Measurements from ENCODE around the gene PSME3.
A peak's percentile ranks its signal among the peaks of the same experiment; 100 is the strongest.

The PSME3 gene

DNA sequence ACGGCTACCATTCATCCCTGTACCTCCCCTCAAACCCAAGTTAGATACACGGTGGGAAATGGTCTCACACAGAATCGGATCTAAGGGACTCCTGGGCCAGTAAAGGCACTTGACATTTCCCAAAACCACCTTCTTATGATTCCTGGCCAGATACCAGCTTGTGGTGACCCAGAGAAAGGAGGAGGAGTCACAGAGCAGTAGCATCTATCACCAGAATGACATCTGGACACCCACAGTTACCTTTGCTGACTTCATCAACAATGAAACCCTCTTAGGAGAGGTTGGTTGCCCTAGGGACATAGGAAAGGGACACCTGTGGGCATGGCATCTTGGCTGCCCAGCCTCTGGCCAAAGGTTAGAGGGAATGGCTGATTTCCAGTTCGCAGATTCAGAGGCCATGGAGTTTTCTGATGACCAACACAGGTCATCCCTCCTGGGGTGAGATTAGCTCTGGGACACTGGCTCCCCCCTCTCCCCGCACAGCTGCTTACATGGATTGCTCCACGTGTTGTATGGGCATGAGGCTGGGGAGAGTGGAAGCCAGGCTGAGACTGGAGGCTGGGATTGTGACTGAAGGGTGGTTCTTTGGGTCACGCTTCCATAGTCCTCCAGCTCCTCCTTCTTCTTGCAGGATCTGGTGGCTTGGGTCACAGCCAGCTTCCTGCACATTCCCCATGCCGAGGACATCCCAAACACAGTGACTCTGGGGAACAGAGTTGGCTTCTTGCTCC is 16.4 kb downstream of the PSME3 start:
- no peak for TF ChIP-seq TAF1 (IDR thresholded peaks at IDR 0.05; ENCODE audit: low read depth)
- TF ChIP-seq, protein P1, sequence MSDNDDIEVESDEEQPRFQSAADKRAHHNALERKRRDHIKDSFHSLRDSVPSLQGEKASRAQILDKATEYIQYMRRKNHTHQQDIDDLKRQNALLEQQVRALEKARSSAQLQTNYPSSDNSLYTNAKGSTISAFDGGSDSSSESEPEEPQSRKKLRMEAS (IDR thresholded peaks at IDR 0.05): peak; percentile 58; the same call in 1 of the 2 replicates
- TF ChIP-seq NFIC (IDR thresholded peaks at IDR 0.05): 0 out of 2 replicates have a peak, but pooled peaks have one; percentile 14

DNA sequence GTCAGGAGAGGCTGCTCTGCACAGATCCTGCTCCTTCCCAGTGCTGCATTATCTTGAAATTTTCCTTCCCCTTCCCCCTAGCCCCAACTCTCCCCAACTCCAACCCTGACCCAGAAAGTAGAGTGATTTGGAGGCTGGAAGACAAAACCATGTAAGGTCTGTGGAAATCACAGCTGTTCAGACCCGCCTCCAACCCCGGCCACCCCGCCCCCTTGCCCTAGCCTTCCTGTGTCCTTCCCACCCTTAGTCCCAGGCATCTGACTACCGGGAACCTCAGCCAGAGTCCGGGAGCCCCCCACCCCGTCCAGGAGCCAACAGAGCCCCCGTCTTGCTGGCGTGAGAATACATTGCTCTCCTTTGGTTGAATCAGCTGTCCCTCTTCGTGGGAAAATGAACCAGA is 17.8 kb downstream of the PSME3 start, which contains the start of gene AOC3:
Gene AOC3 (plus strand): TSS at position 246 of the 400 bp plus-strand sequence. CDS start 145 bp downstream, at position 391.
- TF ChIP-seq, protein P2, sequence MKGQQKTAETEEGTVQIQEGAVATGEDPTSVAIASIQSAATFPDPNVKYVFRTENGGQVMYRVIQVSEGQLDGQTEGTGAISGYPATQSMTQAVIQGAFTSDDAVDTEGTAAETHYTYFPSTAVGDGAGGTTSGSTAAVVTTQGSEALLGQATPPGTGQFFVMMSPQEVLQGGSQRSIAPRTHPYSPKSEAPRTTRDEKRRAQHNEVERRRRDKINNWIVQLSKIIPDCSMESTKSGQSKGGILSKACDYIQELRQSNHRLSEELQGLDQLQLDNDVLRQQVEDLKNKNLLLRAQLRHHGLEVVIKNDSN (IDR thresholded peaks at IDR 0.05): no peak
- TF ChIP-seq EGR1 (IDR thresholded peaks at IDR 0.05) (no peak), TCF12 (IDR thresholded peaks at IDR 0.05; ENCODE audit: low read depth) (no peak)

DNA sequence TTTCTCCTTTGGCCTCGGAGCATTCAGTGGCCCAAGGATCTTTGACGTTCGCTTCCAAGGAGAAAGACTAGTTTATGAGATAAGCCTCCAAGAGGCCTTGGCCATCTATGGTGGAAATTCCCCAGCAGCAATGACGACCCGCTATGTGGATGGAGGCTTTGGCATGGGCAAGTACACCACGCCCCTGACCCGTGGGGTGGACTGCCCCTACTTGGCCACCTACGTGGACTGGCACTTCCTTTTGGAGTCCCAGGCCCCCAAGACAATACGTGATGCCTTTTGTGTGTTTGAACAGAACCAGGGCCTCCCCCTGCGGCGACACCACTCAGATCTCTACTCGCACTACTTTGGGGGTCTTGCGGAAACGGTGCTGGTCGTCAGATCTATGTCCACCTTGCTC is 19.2 kb downstream of the PSME3 start:
- TF ChIP-seq EGR1 (IDR thresholded peaks at IDR 0.05): no peak
- no peak for TF ChIP-seq ZBTB7A (IDR thresholded peaks at IDR 0.05; ENCODE audit: low read depth)
- no peak for TF ChIP-seq EP300 (IDR thresholded peaks at IDR 0.05; ENCODE audit: borderline replicate concordance)
- no peak for TF ChIP-seq TCF12 (IDR thresholded peaks at IDR 0.05; ENCODE audit: low read depth)
- no peak for TF ChIP-seq CREB1 (IDR thresholded peaks at IDR 0.05; ENCODE audit: low read depth)
- TF ChIP-seq RAD21 (IDR thresholded peaks at IDR 0.05; ENCODE audit: low read depth): no peak
- TF ChIP-seq NFIC (IDR thresholded peaks at IDR 0.05): no peak
- no peak for TF ChIP-seq TAF1 (IDR thresholded peaks at IDR 0.05; ENCODE audit: low read depth)
- TF ChIP-seq, protein P3, sequence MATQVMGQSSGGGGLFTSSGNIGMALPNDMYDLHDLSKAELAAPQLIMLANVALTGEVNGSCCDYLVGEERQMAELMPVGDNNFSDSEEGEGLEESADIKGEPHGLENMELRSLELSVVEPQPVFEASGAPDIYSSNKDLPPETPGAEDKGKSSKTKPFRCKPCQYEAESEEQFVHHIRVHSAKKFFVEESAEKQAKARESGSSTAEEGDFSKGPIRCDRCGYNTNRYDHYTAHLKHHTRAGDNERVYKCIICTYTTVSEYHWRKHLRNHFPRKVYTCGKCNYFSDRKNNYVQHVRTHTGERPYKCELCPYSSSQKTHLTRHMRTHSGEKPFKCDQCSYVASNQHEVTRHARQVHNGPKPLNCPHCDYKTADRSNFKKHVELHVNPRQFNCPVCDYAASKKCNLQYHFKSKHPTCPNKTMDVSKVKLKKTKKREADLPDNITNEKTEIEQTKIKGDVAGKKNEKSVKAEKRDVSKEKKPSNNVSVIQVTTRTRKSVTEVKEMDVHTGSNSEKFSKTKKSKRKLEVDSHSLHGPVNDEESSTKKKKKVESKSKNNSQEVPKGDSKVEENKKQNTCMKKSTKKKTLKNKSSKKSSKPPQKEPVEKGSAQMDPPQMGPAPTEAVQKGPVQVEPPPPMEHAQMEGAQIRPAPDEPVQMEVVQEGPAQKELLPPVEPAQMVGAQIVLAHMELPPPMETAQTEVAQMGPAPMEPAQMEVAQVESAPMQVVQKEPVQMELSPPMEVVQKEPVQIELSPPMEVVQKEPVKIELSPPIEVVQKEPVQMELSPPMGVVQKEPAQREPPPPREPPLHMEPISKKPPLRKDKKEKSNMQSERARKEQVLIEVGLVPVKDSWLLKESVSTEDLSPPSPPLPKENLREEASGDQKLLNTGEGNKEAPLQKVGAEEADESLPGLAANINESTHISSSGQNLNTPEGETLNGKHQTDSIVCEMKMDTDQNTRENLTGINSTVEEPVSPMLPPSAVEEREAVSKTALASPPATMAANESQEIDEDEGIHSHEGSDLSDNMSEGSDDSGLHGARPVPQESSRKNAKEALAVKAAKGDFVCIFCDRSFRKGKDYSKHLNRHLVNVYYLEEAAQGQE (IDR thresholded peaks at IDR 0.05; ENCODE audit: low read depth): no peak
- TF ChIP-seq FOXM1 (IDR thresholded peaks at IDR 0.05; ENCODE audit: borderline replicate concordance, low read depth): no peak
- TF ChIP-seq CEBPB (IDR thresholded peaks at IDR 0.05): no peak

DNA sequence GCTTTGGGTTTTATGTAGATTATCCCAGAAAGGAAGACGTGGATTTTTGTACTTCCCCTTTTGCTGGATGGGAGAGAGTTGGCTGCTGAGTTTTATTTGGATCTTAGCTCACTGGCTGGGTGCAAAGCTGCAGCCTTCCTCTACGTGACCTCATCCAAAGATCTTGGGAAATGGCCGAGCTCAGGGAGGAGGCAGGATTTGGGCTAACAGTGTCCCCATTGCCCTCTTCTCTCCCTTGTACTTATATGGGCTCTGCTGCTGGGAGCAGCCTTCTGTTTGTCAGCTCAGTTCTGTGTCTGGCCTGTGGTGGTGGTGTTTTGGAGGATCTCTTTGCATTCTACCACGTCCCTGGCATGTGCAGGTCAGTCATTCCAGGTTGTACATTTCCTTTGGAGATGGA is 19.8 kb downstream of the PSME3 start:
- TF ChIP-seq TCF12 (IDR thresholded peaks at IDR 0.05; ENCODE audit: low read depth) (no peak), FOXM1 (IDR thresholded peaks at IDR 0.05; ENCODE audit: borderline replicate concordance, low read depth) (no peak), EGR1 (IDR thresholded peaks at IDR 0.05) (no peak), CEBPB (IDR thresholded peaks at IDR 0.05) (no peak), TAF1 (IDR thresholded peaks at IDR 0.05; ENCODE audit: low read depth) (no peak), CREB1 (IDR thresholded peaks at IDR 0.05; ENCODE audit: low read depth) (no peak)
- TF ChIP-seq, protein P2 (IDR thresholded peaks at IDR 0.05): no peak

DNA sequence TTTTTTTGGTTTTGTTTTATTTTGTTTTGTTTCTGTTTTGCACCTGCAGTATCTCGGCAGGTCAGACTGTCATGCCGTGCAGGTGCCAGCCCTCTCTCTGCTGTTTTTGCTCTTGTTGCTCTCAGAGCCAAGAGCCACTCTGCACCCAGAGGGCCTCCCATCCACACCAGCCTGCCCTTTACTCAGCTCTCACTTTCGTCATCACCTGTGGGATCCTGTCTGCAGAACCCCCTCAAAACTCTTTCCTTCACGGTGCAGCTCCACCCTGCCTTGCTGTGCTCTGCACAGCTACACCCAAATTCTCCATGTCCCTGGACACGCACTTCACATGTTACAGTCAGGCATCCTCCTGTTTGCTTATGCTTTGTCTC is 20.4 kb downstream of the PSME3 start:
- TF ChIP-seq FOXM1 (IDR thresholded peaks at IDR 0.05; ENCODE audit: borderline replicate concordance, low read depth): no peak
- TF ChIP-seq CREB1 (IDR thresholded peaks at IDR 0.05; ENCODE audit: low read depth): no peak

DNA sequence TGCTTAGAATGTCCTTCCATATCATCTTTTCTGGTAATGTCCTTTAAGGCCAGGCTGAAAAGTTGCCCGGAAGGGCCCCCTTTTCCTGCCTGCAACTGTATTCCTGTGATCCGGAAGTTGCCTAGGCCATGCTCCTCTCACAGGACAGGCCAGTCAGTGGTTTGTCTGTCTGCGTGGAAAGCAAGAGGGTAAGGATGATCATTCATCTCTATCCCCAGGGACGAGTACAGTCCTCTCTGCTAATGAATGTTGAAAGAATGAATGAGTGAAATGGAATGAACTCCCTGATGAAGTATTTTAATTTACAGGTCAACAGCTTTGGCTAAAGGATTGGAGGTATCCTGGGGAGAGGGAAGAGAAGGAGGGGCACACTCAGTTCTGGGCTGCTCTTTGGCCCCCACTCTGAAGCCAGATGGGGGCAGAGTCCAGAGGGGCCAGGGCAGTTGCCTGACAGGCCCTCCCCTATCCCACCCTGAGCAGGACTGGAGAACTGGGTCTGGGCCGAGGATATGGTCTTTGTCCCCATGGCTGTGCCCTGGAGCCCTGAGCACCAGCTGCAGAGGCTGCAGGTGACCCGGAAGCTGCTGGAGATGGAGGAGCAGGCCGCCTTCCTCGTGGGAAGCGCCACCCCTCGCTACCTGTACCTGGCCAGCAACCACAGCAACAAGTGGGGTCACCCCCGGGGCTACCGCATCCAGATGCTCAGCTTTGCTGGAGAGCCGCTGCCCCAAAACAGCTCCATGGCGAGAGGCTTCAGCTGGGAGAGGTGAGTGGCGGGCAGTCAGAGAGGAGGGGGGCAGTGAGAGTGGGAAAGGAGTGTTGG is 21.0 kb downstream of the PSME3 start:
- TF ChIP-seq, protein P2 (IDR thresholded peaks at IDR 0.05): no peak
- TF ChIP-seq ZBTB7A (IDR thresholded peaks at IDR 0.05; ENCODE audit: low read depth): no peak
- no peak for TF ChIP-seq CREB1 (IDR thresholded peaks at IDR 0.05; ENCODE audit: low read depth)
- TF ChIP-seq YY1 (IDR thresholded peaks at IDR 0.05; ENCODE audit: low read depth): no peak
- TF ChIP-seq, protein P3 (IDR thresholded peaks at IDR 0.05; ENCODE audit: low read depth): no peak
- TF ChIP-seq TEAD4 (IDR thresholded peaks at IDR 0.05): no peak
- no peak for TF ChIP-seq EGR1 (IDR thresholded peaks at IDR 0.05)
- TF ChIP-seq FOXM1 (IDR thresholded peaks at IDR 0.05; ENCODE audit: borderline replicate concordance, low read depth): no peak
- no peak for TF ChIP-seq NFIC (IDR thresholded peaks at IDR 0.05)
- TF ChIP-seq, protein P1 (IDR thresholded peaks at IDR 0.05): no peak
- no peak for TF ChIP-seq CEBPB (IDR thresholded peaks at IDR 0.05)
